ENCODE results near the gene ST8SIA6.

The ST8SIA6 gene

DNA sequence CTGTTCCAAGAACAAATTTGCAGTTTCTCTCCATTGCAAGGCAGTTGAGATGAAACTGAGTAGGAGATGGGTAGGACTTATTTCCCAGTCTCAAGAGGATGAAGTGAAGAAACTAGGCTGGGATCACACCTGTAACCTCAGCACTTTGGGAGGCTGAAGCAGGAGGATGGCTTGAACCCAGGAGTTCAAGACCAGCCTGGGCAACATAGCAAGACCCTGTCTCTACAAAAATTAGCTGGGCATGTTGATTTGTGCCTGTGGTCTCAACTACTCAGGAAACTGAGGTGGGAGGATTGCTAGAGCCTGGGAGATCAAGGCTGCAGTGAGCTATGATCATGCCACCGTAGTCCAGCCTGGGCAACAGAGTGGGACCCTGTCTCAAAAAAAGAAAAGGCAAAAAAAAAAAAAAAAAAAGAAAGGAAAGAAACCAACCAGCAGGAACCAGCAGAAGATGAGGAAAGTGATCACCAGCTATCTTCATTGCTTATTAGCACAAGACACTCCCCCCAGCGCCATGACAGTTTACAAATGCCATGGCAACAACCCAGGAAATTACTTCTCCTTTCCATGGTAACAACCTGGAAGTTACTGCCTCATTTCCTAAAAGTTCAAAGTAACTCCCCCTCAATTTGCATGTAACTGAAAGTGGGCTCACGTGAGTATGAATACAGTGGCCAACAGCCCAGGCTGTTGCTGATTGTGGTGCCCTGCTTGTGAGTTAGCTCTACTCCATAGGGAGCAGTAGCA is 18.3 kb upstream of the ST8SIA6 start:
- Mint-ChIP-seq H3K4me1 (peaks cover 6% of the 10 kb centered on the region), H3K27me3 (peaks cover 37% of the 10 kb centered on the region), H3K9me3 (peaks cover 2% of the 10 kb centered on the region), H3K4me3 (no peak overlapping the region), H3K27ac (no peak overlapping the region), H3K36me3 (no peaks in the 10 kb centered on the region)
- no peak for ATAC-seq

DNA sequence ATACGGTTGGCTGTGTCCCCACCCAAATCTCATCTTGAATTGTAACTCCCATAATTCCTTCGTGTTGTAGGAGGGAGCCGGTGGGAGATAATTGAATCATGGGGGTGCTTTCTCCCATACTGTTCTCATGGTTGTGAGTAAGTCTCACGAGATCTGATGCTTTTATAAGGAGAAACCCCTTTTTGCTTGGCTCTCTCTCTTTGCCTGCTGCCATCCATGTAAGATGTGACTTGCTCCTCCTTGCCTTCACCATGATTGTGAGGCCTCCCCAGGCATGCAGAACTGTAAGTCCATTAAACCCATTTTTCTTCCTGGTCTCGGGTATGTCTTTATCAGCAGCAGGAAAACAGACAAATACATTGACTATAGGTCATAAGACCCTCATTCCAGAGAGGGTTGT is 15.9 kb upstream of the ST8SIA6 start:
- Mint-ChIP-seq H3K4me3 (no peak overlapping the region), H3K4me1 (no peaks in the 10 kb centered on the region), H3K27ac (no peak overlapping the region), H3K36me3 (no peaks in the 10 kb centered on the region), H3K9me3 (peaks cover 2% of the 10 kb centered on the region), H3K27me3 (peaks cover 20% of the 10 kb centered on the region)
- ATAC-seq, result no peak

DNA sequence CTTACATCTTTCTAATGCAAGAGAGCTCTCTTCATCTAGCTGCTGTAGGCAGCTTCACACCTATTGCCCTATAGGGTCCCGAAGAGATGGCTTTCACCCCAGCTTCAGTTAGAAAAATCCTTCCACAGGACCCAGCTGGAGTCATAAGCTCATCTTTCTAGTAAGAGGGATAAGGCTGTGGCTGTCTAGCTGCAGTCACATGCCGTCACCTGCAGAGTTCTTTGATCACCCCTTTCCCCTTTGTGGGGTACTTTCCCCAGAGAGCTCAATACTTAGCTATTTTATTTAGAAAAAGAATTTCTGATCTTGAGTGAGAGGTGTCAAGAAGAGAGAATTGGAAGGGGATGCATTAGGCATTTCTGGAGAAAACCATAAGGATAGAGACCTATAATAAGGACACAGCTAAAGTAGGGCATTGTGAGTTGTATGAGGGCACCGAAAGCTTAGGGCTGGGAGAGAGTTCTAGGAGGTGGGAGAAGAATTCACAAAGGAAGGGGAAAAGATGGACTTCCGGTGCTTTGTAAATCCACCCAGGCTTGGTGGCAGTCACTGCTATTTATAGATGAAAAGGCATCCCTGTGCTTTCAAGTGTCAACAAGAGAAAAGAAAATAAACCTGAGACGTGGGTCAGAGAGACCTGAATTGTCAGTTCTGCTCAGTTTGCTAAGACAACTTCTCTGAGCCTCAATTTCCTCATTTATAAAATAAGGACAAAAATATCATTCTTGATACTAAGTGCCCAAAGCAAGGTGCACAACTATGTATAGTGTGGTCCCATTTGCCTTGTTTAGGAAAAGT is 11.1 kb upstream of the ST8SIA6 start:
- no peak for ATAC-seq

DNA sequence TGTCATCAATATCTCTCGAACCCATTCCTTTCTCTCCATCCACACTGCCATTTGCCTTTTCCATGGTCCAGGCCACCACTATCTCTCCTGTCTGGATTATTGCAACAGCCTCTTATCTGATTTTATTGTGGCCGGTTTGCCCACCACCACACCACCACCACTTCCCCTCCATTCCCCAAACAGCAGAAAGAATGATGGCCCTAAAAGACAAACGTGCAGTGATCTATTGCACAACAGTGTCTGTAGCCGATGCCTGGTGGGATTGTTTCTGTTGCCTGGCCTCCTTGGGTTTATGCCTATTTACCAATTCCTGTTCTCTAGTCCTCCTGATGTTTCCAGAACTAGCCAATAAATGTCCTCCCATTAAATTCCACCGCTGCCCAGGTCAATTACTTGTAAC is 10.2 kb upstream of the ST8SIA6 start:
- H3K27me3 Mint-ChIP-seq, result peaks cover 34% of the 10 kb centered on the region

More for the DNA sequence above, 11.1 kb upstream of the ST8SIA6 start:
- H3K36me3 Mint-ChIP-seq, result no peaks in the 10 kb centered on the region
- peaks cover 5% of the 10 kb centered on the region for H3K9me3 Mint-ChIP-seq
- no peak overlapping the region for H3K27ac Mint-ChIP-seq
- H3K4me3 Mint-ChIP-seq, result no peak overlapping the region
- peaks cover 39% of the 10 kb centered on the region for H3K27me3 Mint-ChIP-seq
- peaks cover 5% of the 10 kb centered on the region for H3K4me1 Mint-ChIP-seq

GRCh38 chr10:17460756-17461155 is 6.4 kb upstream of the ST8SIA6 start:
- H3K4me3 Mint-ChIP-seq, result no peak overlapping the region
- ATAC-seq, result no peak
- H3K9me3 Mint-ChIP-seq, result peaks cover 3% of the 10 kb centered on the region
- H3K27me3 Mint-ChIP-seq, result peaks cover 38% of the 10 kb centered on the region
- H3K36me3 Mint-ChIP-seq, result no peaks in the 10 kb centered on the region
- H3K4me1 Mint-ChIP-seq, result peaks cover 6% of the 10 kb centered on the region
- no peak overlapping the region for H3K27ac Mint-ChIP-seq

More for the DNA sequence above, 10.2 kb upstream of the ST8SIA6 start:
- Mint-ChIP-seq H3K4me3 (no peak overlapping the region), H3K27ac (no peak overlapping the region), H3K9me3 (peaks cover 3% of the 10 kb centered on the region), H3K36me3 (no peaks in the 10 kb centered on the region), H3K4me1 (peaks cover 6% of the 10 kb centered on the region)
- ATAC-seq, result no peak

DNA sequence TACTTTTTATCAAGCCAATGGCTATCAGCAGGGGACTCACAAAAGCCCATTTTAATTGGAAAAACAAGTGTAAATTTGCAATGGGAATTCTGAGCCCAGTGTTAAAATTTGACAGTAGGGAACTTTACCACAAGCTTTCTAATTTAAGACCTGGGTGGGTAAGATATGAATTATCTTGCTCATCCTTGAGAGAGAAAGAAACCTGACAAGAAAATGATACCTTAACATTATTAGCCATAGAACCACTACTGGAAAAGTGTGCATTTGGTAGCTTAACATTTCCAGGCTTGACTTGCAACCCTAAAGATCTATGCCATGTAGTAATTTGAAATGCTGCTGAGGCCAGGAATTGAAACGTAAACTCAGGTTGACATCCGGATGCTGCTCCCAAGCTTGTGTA is 2.7 kb upstream of the ST8SIA6 start:
- no peak for ATAC-seq
- Mint-ChIP-seq H3K27me3 (peaks cover 34% of the 10 kb centered on the region), H3K27ac (no peak overlapping the region), H3K36me3 (no peaks in the 10 kb centered on the region), H3K4me3 (no peak overlapping the region), H3K4me1 (peaks cover 16% of the 10 kb centered on the region), H3K9me3 (no peaks in the 10 kb centered on the region)

GRCh38 chr10:17456032-17456548 is 1.7 kb upstream of the ST8SIA6 start:
- no peak overlapping the region for H3K4me3 Mint-ChIP-seq
- no peaks in the 10 kb centered on the region for H3K9me3 Mint-ChIP-seq
- H3K4me1 Mint-ChIP-seq, result peaks cover 16% of the 10 kb centered on the region
- H3K27me3 Mint-ChIP-seq, result peaks cover 43% of the 10 kb centered on the region
- no peak overlapping the region for H3K27ac Mint-ChIP-seq
- ATAC-seq, result no peak
- no peaks in the 10 kb centered on the region for H3K36me3 Mint-ChIP-seq

DNA sequence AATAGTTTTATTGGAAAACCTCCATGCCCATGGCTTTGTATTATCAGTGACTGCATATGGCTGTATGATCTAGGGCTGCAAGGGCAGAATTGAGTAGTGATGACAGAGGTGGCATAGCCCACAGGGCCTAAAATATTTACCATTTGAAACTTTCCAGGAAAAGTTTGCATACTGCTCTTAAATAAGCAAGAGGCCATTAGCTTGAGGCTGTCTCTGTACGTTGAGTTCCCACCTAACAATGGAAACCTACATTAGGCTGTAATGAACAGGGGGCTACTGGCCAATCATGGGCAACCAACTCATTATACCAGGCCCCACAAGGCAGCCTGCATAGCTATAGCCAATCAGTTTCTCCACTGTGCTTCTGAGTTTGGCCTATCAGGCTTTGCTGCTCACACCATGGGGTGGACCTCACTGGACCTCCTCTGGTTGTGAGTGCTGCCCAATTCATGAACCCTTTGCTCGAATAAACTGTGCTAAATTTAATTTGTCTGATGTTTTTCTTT is 673 bp upstream of the ST8SIA6 start:
- Mint-ChIP-seq H3K27me3 (peaks cover 52% of the 10 kb centered on the region), H3K36me3 (no peaks in the 10 kb centered on the region), H3K4me1 (peaks cover 10% of the 10 kb centered on the region), H3K4me3 (no peak overlapping the region), H3K27ac (no peak overlapping the region), H3K9me3 (peaks cover under 1% of the 10 kb centered on the region)
- ATAC-seq, result no peak

DNA sequence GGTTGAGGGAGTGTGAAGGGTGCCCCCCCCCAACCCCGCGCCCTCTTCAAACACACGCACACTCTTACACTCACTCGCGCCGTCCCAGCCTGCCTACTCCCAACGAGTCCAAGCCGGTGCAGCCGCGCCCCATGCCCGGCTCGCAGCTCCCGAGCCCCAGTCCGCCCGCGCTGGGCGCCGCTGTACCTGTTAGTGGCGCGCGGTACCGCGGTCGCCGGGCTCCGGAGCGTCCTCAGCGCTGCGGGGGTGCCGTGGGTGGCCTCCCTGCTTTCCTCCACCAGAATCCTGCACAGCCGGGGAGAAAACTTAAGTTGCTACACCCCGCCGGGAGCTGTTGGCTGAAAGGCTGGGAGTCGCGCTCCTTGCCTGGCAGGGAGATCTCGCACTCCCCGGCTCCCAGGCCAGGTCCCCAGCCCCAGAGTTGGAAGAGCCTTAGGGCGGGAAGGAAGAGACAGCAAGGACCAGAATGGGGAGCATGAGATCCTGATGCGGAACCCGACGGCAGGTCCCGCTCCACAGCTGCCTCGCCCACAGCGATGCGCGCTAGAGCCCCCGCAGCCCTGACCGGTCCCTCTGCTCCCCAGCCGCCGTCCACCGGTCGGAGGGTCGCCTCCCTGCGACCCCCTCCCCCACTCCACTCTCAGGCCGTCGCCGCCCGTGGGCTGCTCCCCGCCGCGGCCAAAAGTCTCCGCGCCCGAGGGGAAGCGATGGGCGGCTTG is 863 bp downstream of the ST8SIA6 start:
- ATAC-seq, result peak; percentile 36
- Mint-ChIP-seq H3K27me3 (peaks cover 61% of the 10 kb centered on the region), H3K4me1 (peaks cover 10% of the 10 kb centered on the region), H3K4me3 (peak overlapping the region; percentile 57), H3K27ac (no peak overlapping the region), H3K9me3 (peaks cover 7% of the 10 kb centered on the region), H3K36me3 (no peaks in the 10 kb centered on the region)

DNA sequence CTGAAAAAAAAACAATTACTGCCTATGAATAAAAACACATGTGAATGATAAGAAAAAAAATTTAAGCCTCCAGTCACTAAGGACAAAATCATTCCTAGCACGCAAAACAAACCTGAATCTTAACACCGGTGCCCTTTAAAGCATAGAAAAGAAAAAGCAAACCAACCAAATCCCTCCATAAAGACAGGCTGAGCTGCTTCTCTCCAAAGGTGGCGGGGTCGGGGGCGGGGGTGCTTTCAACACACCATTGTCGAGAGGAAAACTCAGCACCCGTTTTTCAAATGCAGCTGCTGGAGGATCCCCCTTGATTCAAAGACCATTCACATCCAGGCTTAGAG is 1.4 kb downstream of the ST8SIA6 start:
- Mint-ChIP-seq H3K9me3 (peaks cover 11% of the 10 kb centered on the region), H3K4me1 (peaks cover 10% of the 10 kb centered on the region), H3K4me3 (no peak overlapping the region), H3K27ac (no peak overlapping the region), H3K36me3 (no peaks in the 10 kb centered on the region), H3K27me3 (peaks cover 61% of the 10 kb centered on the region)
- ATAC-seq, result no peak

DNA sequence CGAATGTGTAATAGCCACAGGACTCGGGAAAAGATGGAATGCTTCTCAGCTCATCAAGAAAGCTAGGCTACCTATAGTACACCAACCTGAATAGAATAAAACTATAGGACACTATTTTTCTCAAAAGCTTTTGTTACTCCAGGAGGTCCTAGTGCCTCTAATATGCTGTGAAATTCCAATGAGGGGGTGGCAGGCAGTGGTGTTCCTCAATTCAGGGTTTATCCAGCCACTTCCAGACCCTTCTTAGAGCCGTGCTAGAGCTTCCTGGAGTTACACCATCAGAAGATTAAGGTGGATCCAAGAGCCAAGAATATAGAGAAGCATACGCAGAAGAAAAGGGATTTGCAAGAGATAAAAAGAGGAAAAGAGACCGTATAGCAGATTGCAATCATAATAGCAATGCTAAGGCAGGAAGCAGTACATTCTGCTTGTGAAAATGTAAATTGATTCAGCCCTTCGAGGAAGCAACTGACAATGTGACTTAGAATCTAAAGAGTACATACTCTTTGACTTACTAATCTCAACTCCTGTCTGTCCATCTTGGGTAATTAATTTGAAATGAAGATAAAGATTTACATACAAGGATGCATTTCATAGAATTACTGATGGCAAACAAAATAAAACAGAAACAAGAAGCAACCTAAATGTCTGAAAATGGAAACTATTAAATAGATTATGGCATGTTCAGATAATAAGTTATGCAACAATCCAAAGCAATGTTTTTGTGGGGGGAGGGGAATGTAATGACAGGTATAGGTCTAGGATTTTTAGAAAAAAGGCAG is 2.1 kb downstream of the ST8SIA6 start:
- Mint-ChIP-seq H3K27ac (no peak overlapping the region), H3K9me3 (peaks cover 11% of the 10 kb centered on the region), H3K36me3 (no peaks in the 10 kb centered on the region), H3K4me1 (peaks cover 10% of the 10 kb centered on the region), H3K27me3 (peaks cover 61% of the 10 kb centered on the region), H3K4me3 (no peak overlapping the region)
- no peak for ATAC-seq

DNA sequence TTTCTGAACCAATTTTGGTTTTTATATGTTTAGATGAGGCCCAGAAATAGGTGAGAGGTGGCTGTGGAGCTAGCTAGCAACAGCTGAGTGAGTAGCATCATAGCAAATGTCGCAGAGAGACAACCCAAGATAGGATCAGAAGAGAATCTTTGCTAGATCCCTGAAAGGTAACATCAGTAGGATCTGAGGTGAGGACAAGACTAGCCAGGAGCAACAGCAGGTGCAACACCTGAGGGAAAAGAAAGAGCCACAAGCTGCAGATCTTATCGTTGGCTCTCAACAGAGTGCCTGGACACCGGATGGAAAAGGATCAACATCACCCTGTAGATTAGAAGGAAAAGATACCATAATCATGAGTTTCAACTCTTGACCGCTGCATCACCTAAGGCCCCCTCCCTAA is 4.4 kb downstream of the ST8SIA6 start:
- no peak overlapping the region for H3K27ac Mint-ChIP-seq
- peaks cover 15% of the 10 kb centered on the region for H3K9me3 Mint-ChIP-seq
- ATAC-seq, result no peak
- H3K36me3 Mint-ChIP-seq, result no peaks in the 10 kb centered on the region
- no peak overlapping the region for H3K4me3 Mint-ChIP-seq
- peaks cover 69% of the 10 kb centered on the region for H3K27me3 Mint-ChIP-seq
- peaks cover 10% of the 10 kb centered on the region for H3K4me1 Mint-ChIP-seq

GRCh38 chr10:17445400-17445998 is 8.9 kb downstream of the ST8SIA6 start:
- ATAC-seq, result no peak
- Mint-ChIP-seq H3K27ac (no peak overlapping the region), H3K4me3 (no peak overlapping the region)

DNA sequence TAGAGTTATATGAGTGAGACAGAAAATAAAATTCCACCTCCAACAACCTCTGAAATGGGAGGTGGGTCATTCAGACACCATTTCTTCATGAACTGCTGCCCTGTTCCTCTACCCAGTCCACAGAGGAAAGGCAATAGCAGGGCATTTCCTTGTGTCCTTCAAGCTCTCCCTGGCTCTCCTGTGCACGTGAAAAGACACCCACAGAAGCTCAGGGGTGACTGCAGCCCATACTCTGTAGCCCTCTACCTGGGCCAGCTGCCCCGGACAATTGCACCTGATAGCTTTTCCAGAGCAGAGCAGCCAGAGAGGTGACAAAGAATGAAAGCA is 10.0 kb downstream of the ST8SIA6 start:
- peaks cover 6% of the 10 kb centered on the region for H3K4me1 Mint-ChIP-seq
- peak; percentile 43 for ATAC-seq
- H3K27ac Mint-ChIP-seq, result no peak overlapping the region
- no peak overlapping the region for H3K4me3 Mint-ChIP-seq
- H3K27me3 Mint-ChIP-seq, result peaks cover 51% of the 10 kb centered on the region
- H3K36me3 Mint-ChIP-seq, result no peaks in the 10 kb centered on the region
- peaks cover 9% of the 10 kb centered on the region for H3K9me3 Mint-ChIP-seq

More at GRCh38 chr10:17445400-17445998, 8.9 kb downstream of the ST8SIA6 start:
- H3K36me3 Mint-ChIP-seq, result no peaks in the 10 kb centered on the region
- peaks cover 15% of the 10 kb centered on the region for H3K9me3 Mint-ChIP-seq
- peaks cover 6% of the 10 kb centered on the region for H3K4me1 Mint-ChIP-seq
- peaks cover 55% of the 10 kb centered on the region for H3K27me3 Mint-ChIP-seq
